GM12878 (cell line): Measurements from ENCODE around the gene SLC7A1. TPM values are rescaled to one million over a fixed set of nuclear protein-coding genes. Genes with fewer than 3 reads are reported as not detected.

ENCODE experiments used
- ATAC-seq: fragments of 200-7000 bp; cut with Tn5 transposase; 3 replicates; pipeline ENCODE4 v1.9.1; 2020; ENCODE audit warnings: mild to moderate bottlenecking, moderate library complexity
- BruUV-seq: library from RNA; stranded (reverse); fragments of 400-500 nt; replicated peaks from 2 replicates; lab custom pipeline; 2021; lab: Mats Ljungman, UMichigan
- CTCF ChIA-PET: fragments of 300-600 bp; sonication (Branson Sonifier 250); formaldehyde crosslinking; extraction: SDS; loops from one replicate; lab custom pipeline; 2021; ENCODE audit warnings: inconsistent platforms; lab: Yijun Ruan, JAX
- POLR2A ChIA-PET: fragments of 350-600 bp; formaldehyde crosslinking; extraction: SDS; loops from one replicate; lab custom pipeline; 2021; ENCODE audit warnings: inconsistent platforms; lab: Charles Lee
- RAD21 ChIA-PET: fragments of 300-600 bp; sonication (Branson Sonifier 250); formaldehyde crosslinking; loops from one replicate; lab custom pipeline; 2023; ENCODE audit warnings: antibody characterized with exemption; ENCODE audit not compliant: unreplicated experiment; lab: Charles Lee
- SMC1A ChIA-PET: fragments of 300-600 bp; sonication (Branson Sonifier 250); formaldehyde crosslinking; loops from one replicate; lab custom pipeline; 2023; ENCODE audit not compliant: unreplicated experiment, uncharacterized antibody; lab: Charles Lee
- DNase-seq: peaks from one replicate; pipeline ENCODE4 v3.0.0-alpha.2; 2011; ENCODE audit warnings: low read depth, low spot score
- FAIRE-seq: peaks from 3 replicates; lab custom pipeline; 2011; peaks lifted over from hg19 to GRCh38; lab: Jason Lieb, UNC
- H2AFZ ChIP-seq: 2 replicates; pipeline ENCODE4 v1.6.0; 2011; ENCODE audit warnings: low read depth, low read length, control low read depth; ENCODE audit not compliant: control insufficient read depth
- H3K27ac ChIP-seq: 2 replicates; pipeline ENCODE4 v1.5.1; 2011; ENCODE audit warnings: control low read depth; ENCODE audit not compliant: control insufficient read depth, insufficient read depth
- H3K27me3 ChIP-seq, 2 experiments: replicated peaks in 1 of 2; 2 replicates each; pipeline versions ENCODE4 v1.6.0 to v1.6.1; 2011; ENCODE audit warnings: low read length in 1 of 2; ENCODE audit not compliant: control insufficient read depth in 2 of 2, insufficient read depth in 2 of 2
- H3K36me3 ChIP-seq, 2 experiments: 2 replicates each; pipeline ENCODE4 v1.5.1; 2011; ENCODE audit warnings: low read length in 1 of 2; ENCODE audit not compliant: control insufficient read depth in 2 of 2, insufficient read depth in 2 of 2
- H3K4me1 ChIP-seq: 2 replicates; pipeline ENCODE4 v1.6.1; 2011; ENCODE audit warnings: mild to moderate bottlenecking, low read length, moderate library complexity, mixed read lengths; ENCODE audit not compliant: control insufficient read depth, insufficient read depth
- H3K4me2 ChIP-seq: 2 replicates; pipeline ENCODE4 v1.6.0; 2011; ENCODE audit warnings: control low read depth; ENCODE audit not compliant: control insufficient read depth, insufficient read depth
- H3K4me3 ChIP-seq: fragments of 200-600 bp; sonication (generic); 2 replicates; pipeline ENCODE4 v1.5.1; 2016
- H3K79me2 ChIP-seq: 2 replicates; pipeline ENCODE4 v1.6.0; 2011; ENCODE audit warnings: low read length; ENCODE audit not compliant: control insufficient read depth, insufficient read depth
- H3K9ac ChIP-seq: 2 replicates; pipeline ENCODE4 v1.8.0; 2011; ENCODE audit warnings: low read length, control low read depth, mixed read lengths; ENCODE audit not compliant: control insufficient read depth, insufficient read depth
- H3K9me3 ChIP-seq: replicated peaks from 3 replicates; pipeline ENCODE4 v1.5.1; 2011; ENCODE audit warnings: mild to moderate bottlenecking, low read length; ENCODE audit not compliant: control insufficient read depth, insufficient read depth
- H4K20me1 ChIP-seq: 2 replicates; pipeline ENCODE4 v1.6.0; 2011; ENCODE audit not compliant: control insufficient read depth, insufficient read depth
- EZH2 ChIP-seq: IDR thresholded peaks from 2 replicates; pipeline ENCODE4 v1.6.1; 2012; ENCODE audit warnings: low read depth, mild to moderate bottlenecking, control low read depth, inconsistent platforms, low read length, borderline replicate concordance; ENCODE audit not compliant: control insufficient read depth
- HDAC6 ChIP-seq: fragments of 200-600 bp; sonication (generic); IDR thresholded peaks from one replicate; pipeline ENCODE4 v1.8.0; 2017; ENCODE audit warnings: antibody characterized with exemption; ENCODE audit not compliant: unreplicated experiment
- IKZF2 ChIP-seq, 2 experiments: fragments of 450-650 bp; IDR thresholded peaks; 2 replicates each; pipeline ENCODE4 v1.6.1; 2017; ENCODE audit warnings: mild to moderate bottlenecking in 2 of 2, moderate library complexity in 2 of 2
- MXI1 ChIP-seq: fragments of 150-350 bp; IDR thresholded peaks from 2 replicates; pipeline ENCODE4 v1.6.1; 2011; ENCODE audit warnings: low read depth, mild to moderate bottlenecking, inconsistent platforms, low read length, improper control_type of control experiment
- NFYA ChIP-seq: IDR thresholded peaks from 2 replicates; pipeline ENCODE4 v1.6.1; 2011; ENCODE audit warnings: low read depth, mild to moderate bottlenecking, low read length, improper control_type of control experiment, borderline replicate concordance
- PML ChIP-seq: IDR thresholded peaks from 2 replicates; pipeline ENCODE4 v1.6.1; 2012; ENCODE audit warnings: low read length, inconsistent platforms
- POU2F2 ChIP-seq: IDR thresholded peaks from 3 replicates; pipeline ENCODE4 v1.6.1; 2011; ENCODE audit warnings: low read depth, mild to moderate bottlenecking, low read length, borderline replicate concordance
- RELA ChIP-seq: fragments of 450-650 bp; IDR thresholded peaks from 2 replicates; pipeline ENCODE4 v1.8.0; 2014; ENCODE audit warnings: borderline replicate concordance; ENCODE audit not compliant: partially characterized antibody
- WGBS: methylation state at CpG from one replicate; pipeline ENCODE4 v1.1.6; 2016; ENCODE audit warnings: low lambda C conversion rate; ENCODE audit not compliant: insufficient replicate concordance, insufficient coverage; ENCODE audit errors: missing lambda C conversion rate; 5-methylcytosine and 5-hydroxymethylcytosine counted together
- in situ Hi-C: fragments of 300-500 bp; cut with MboI; formaldehyde crosslinking; loops from 9 replicates; pipeline ENCODE4 v1.14.3; 2018; ENCODE audit warnings: mixed read lengths
- intact Hi-C: fragments of 100-400 bp; cut with micrococcal nuclease; formaldehyde crosslinking; loops from one replicate; pipeline ENCODE4 v1.14.2; 2022; ENCODE audit not compliant: unreplicated experiment
- polyA plus RNA-seq, 11 experiments: library from polyadenylated mRNA; depleted of rRNA in 4 of 11; unstranded in 6 of 11; stranded (reverse) in 5 of 11; fragments of >200 nt; fragmentation: Nextera tagmentation in 4 of 11; fragmentation: Illumina TruSeq in 1 of 11; extraction: Ambion mirVana in 4 of 11; extraction: Trizol in 1 of 11; gene quantifications; 1 replicate in 1 of 11; 2 replicates in 10 of 11; pipeline versions ENCODE4 v1.2.1 to v1.2.3, GENCODE V29; 2011 to 2016; ENCODE audit warnings: inconsistent platforms in 2 of 11, missing spikeins in 2 of 11, low read depth in 1 of 11
- total RNA-seq, 4 experiments: library from RNA; depleted of rRNA in 3 of 4; stranded (reverse); fragments of >200 nt in 3 of 4; fragmentation: Illumina TruSeq in 1 of 4; extraction: Trizol in 1 of 4; gene quantifications; 2 replicates each; pipeline versions ENCODE4 v1.2.1 to v1.2.3, GENCODE V29; 2013 to 2021
- TF ChIP-seq, protein P1 (sequence below): fragments of 450-650 bp; formaldehyde crosslinking; IDR thresholded peaks from 2 replicates; pipeline ENCODE4 v1.5.0; 2022; ENCODE audit warnings: mild to moderate bottlenecking, missing genetic modification characterization

SLC7A1 gene
- total and polyA plus RNA-seq, 10 of the 15 experiments (the other 5 are each of a cell fraction or from before 2014, with no cell fraction given) = 6.4 to 91.7 (median 23.4) TPM

DNA sequence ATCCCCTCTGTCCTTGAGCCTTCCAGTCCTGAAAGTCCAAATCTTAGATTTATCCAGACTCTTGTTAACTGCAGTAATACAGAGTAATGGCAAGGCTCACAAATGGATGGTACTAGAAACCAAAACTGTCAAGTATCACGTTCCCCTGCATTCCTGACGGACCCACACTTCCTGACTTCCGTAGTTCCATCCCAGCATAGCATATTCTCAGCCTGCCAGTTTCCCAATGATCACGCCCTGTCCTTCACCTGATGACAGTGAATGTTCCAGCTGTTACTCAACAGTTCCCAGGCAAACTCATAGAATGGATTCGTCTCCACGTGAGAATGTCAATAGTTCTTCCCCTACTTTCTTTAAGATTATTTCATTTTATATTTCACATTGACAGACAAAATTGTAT, 33.6 kb downstream of the SLC7A1 start (continued):
- TF ChIP-seq MXI1 = no peak
- TF ChIP-seq, protein P1, sequence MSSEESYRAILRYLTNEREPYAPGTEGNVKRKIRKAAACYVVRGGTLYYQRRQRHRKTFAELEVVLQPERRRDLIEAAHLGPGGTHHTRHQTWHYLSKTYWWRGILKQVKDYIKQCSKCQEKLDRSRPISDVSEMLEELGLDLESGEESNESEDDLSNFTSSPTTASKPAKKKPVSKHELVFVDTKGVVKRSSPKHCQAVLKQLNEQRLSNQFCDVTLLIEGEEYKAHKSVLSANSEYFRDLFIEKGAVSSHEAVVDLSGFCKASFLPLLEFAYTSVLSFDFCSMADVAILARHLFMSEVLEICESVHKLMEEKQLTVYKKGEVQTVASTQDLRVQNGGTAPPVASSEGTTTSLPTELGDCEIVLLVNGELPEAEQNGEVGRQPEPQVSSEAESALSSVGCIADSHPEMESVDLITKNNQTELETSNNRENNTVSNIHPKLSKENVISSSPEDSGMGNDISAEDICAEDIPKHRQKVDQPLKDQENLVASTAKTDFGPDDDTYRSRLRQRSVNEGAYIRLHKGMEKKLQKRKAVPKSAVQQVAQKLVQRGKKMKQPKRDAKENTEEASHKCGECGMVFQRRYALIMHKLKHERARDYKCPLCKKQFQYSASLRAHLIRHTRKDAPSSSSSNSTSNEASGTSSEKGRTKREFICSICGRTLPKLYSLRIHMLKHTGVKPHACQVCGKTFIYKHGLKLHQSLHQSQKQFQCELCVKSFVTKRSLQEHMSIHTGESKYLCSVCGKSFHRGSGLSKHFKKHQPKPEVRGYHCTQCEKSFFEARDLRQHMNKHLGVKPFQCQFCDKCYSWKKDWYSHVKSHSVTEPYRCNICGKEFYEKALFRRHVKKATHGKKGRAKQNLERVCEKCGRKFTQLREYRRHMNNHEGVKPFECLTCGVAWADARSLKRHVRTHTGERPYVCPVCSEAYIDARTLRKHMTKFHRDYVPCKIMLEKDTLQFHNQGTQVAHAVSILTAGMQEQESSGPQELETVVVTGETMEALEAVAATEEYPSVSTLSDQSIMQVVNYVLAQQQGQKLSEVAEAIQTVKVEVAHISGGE (CRISPR knock-in tag) = no peak
- no peak for TF ChIP-seq HDAC6
- no peak for TF ChIP-seq EZH2

DNA sequence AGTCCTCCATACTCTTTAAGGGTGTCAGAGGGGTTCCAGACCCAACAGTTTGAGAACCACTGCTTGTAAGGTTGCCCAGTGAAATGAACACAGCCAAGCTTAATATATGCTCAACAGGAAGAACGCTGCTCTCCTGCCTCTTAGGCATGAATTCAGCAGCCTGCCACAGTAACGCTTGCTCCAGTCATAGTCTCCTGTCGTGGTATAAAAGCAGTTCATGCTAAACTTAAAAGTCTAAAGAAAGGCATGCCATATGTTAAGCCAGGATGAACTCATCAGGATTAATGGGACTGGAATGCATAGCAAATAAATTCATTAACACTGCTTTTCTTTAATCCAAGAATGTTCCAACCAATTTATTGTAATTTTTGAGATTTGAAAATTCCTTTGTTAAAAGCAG, 38.7 kb downstream of the SLC7A1 start:
- H3K79me2 ChIP-seq = peaks cover 10% of the 10 kb centered on the region
- CTCF ChIA-PET = no interaction called here
- in situ Hi-C loops = no loop called here
- no peak for ATAC-seq
- FAIRE-seq = no peak
- DNase-seq = no peak
- H4K20me1 ChIP-seq = peaks cover 2% of the 10 kb centered on the region; the same call in 1 of the 2 replicates
- H2AFZ ChIP-seq = no peak overlapping the region
- intact Hi-C loops = no loop called here
- no peaks in the 10 kb centered on the region for H3K4me1 ChIP-seq
- TF ChIP-seq NFYA = no peak
- no peak for TF ChIP-seq RELA
- TF ChIP-seq IKZF2 (IDR thresholded peaks at IDR 0.05) = no peak
- TF ChIP-seq, protein P1 (CRISPR knock-in tag) = no peak
- TF ChIP-seq PML = no peak
- no peak for TF ChIP-seq POU2F2
- SMC1A ChIA-PET = interaction anchor here (1.0 kb wide), 1 partner anchor 10 kb away, joined by 3 read pairs; no protein-coding TSS in a partner anchor
- peaks cover 5 to 15% of the 10 kb centered on the region in 2 experiments; a peak in 3 of 4 replicates for H3K36me3 ChIP-seq
- H3K4me2 ChIP-seq = no peak overlapping the region
- H3K27ac ChIP-seq = no peak overlapping the region
- no TSS peak for BruUV-seq
- RAD21 ChIA-PET = no interaction called here
- no peaks in the 10 kb centered on the region for H3K9me3 ChIP-seq
- 94% methylated on average over 3 of the region's 3 CpGs for WGBS
- no peak overlapping the region for H3K4me3 ChIP-seq
- H3K9ac ChIP-seq = no peak overlapping the region
- POLR2A ChIA-PET = no interaction called here
- H3K27me3 ChIP-seq = no peaks in the 10 kb centered on the region
